HUES48 (cell line): ENCODE results near the gene C1QA.

Experiments used
- H3K27ac ChIP-seq: one replicate; pipeline ENCODE4 v1.7.0; 2013; ENCODE audit warnings: low read depth, low read length, inconsistent platforms
- H3K27me3 ChIP-seq: 2 replicates; pipeline ENCODE4 v1.6.1; 2013; ENCODE audit warnings: mild to moderate bottlenecking, low read length; ENCODE audit not compliant: control insufficient read depth, insufficient read depth
- H3K36me3 ChIP-seq: 2 replicates; pipeline ENCODE4 v1.6.1; 2013; ENCODE audit warnings: low read length; ENCODE audit not compliant: control insufficient read depth, insufficient read depth
- H3K4me1 ChIP-seq: 2 replicates; pipeline ENCODE4 v1.6.1; 2013; ENCODE audit warnings: mild to moderate bottlenecking, low read length; ENCODE audit not compliant: control insufficient read depth, insufficient read depth
- H3K4me3 ChIP-seq: 2 replicates; pipeline ENCODE4 v1.5.1; 2013; ENCODE audit warnings: mild to moderate bottlenecking, low read depth, low read length
- H3K9ac ChIP-seq: 2 replicates; pipeline ENCODE4 v1.6.1; 2013; ENCODE audit warnings: mild to moderate bottlenecking, low read depth, low read length, moderate library complexity
- H3K9me3 ChIP-seq: 2 replicates; pipeline ENCODE4 v1.6.1; 2013; ENCODE audit warnings: low read length; ENCODE audit not compliant: control insufficient read depth, insufficient read depth

Gene C1QA

GRCh38 chr1:22626237-22627157, 9.9 kb upstream of the C1QA start:
- Histone ChIP-seq H3K9me3 (no peaks in the 10 kb centered on the region), H3K9ac (no peak overlapping the region), H3K4me1 (peaks cover 33% of the 10 kb centered on the region), H3K4me3 (no peak overlapping the region), H3K27me3 (no peaks in the 10 kb centered on the region), H3K36me3 (no peaks in the 10 kb centered on the region), H3K27ac (no peak overlapping the region)

- Histone ChIP-seq H3K4me1 (peaks cover 36% of the 10 kb centered on the region), H3K9me3 (no peaks in the 10 kb centered on the region), H3K27ac (no peak overlapping the region), H3K36me3 (no peaks in the 10 kb centered on the region), H3K9ac (no peak overlapping the region), H3K27me3 (no peaks in the 10 kb centered on the region), H3K4me3 (no peak overlapping the region)
Observed at GRCh38 chr1:22627331-22627730, 9.1 kb upstream of the C1QA start.

- no peak overlapping the region for H3K4me3 ChIP-seq
- H3K27me3 ChIP-seq = no peaks in the 10 kb centered on the region
- H3K9me3 ChIP-seq = no peaks in the 10 kb centered on the region
- H3K36me3 ChIP-seq = no peaks in the 10 kb centered on the region
- no peak overlapping the region for H3K9ac ChIP-seq
- peaks cover 36% of the 10 kb centered on the region for H3K4me1 ChIP-seq
- peak overlapping the region; percentile 57 for H3K27ac ChIP-seq
Observed at GRCh38 chr1:22628698-22629444, 7.6 kb upstream of the C1QA start.

- Histone ChIP-seq H3K27ac (peak overlapping the region; percentile 38), H3K4me3 (no peak overlapping the region; the same call in 1 of the 2 replicates), H3K4me1 (peaks cover 36% of the 10 kb centered on the region), H3K36me3 (no peaks in the 10 kb centered on the region), H3K9me3 (0 out of 2 replicates have a peak, but pooled peaks cover 6% of the 10 kb centered on the region), H3K27me3 (no peaks in the 10 kb centered on the region), H3K9ac (no peak overlapping the region)
Observed at GRCh38 chr1:22629886-22630285, 6.5 kb upstream of the C1QA start.

- Histone ChIP-seq H3K36me3 (no peaks in the 10 kb centered on the region), H3K27ac (no peak overlapping the region), H3K4me3 (no peak overlapping the region), H3K9ac (no peak overlapping the region), H3K9me3 (0 out of 2 replicates have a peak, but pooled peaks cover 6% of the 10 kb centered on the region), H3K27me3 (no peaks in the 10 kb centered on the region), H3K4me1 (peaks cover 25% of the 10 kb centered on the region)
Observed at GRCh38 chr1:22633697-22634463, 2.5 kb upstream of the C1QA start.

GRCh38 chr1:22635436-22635835, 992 bp upstream of the C1QA start:
- no peaks in the 10 kb centered on the region for H3K27me3 ChIP-seq
- H3K4me1 ChIP-seq = peaks cover 14% of the 10 kb centered on the region

GRCh38 chr1:22636927-22637326, 499 bp downstream of the C1QA start:
- no peak overlapping the region for H3K4me3 ChIP-seq
- H3K9me3 ChIP-seq = 0 out of 2 replicates have a peak, but pooled peaks cover 6% of the 10 kb centered on the region
- H3K27me3 ChIP-seq = no peaks in the 10 kb centered on the region
- no peak overlapping the region for H3K27ac ChIP-seq
- H3K36me3 ChIP-seq = no peaks in the 10 kb centered on the region
- 0 out of 2 replicates have a peak, but pooled peaks cover 3% of the 10 kb centered on the region for H3K4me1 ChIP-seq
- H3K9ac ChIP-seq = no peak overlapping the region

More at GRCh38 chr1:22635436-22635835, 992 bp upstream of the C1QA start:
- Histone ChIP-seq H3K4me3 (no peak overlapping the region), H3K36me3 (no peaks in the 10 kb centered on the region), H3K27ac (no peak overlapping the region), H3K9ac (no peak overlapping the region), H3K9me3 (0 out of 2 replicates have a peak, but pooled peaks cover 6% of the 10 kb centered on the region)

- H3K4me3 ChIP-seq = no peak overlapping the region
- H3K36me3 ChIP-seq = no peaks in the 10 kb centered on the region
- 0 out of 2 replicates have a peak, but pooled peaks cover 6% of the 10 kb centered on the region for H3K9me3 ChIP-seq
- H3K4me1 ChIP-seq = 0 out of 2 replicates have a peak, but pooled peaks cover 3% of the 10 kb centered on the region
- H3K27me3 ChIP-seq = no peaks in the 10 kb centered on the region
- H3K9ac ChIP-seq = no peak overlapping the region
- no peak overlapping the region for H3K27ac ChIP-seq
Observed at GRCh38 chr1:22637907-22638445, 1.5 kb downstream of the C1QA start.

- no peak overlapping the region for H3K9ac ChIP-seq
- H3K36me3 ChIP-seq = no peaks in the 10 kb centered on the region
- no peak overlapping the region for H3K4me3 ChIP-seq
- no peaks in the 10 kb centered on the region for H3K27me3 ChIP-seq
- 0 out of 2 replicates have a peak, but pooled peaks cover 3% of the 10 kb centered on the region for H3K4me1 ChIP-seq
- H3K9me3 ChIP-seq = 0 out of 2 replicates have a peak, but pooled peaks cover 6% of the 10 kb centered on the region
- H3K27ac ChIP-seq = no peak overlapping the region
Observed at GRCh38 chr1:22638476-22639234, 2.2 kb downstream of the C1QA start.

GRCh38 chr1:22639286-22639685, 2.9 kb downstream of the C1QA start:
- 0 out of 2 replicates have a peak, but pooled peaks cover 3% of the 10 kb centered on the region for H3K4me1 ChIP-seq
- no peak overlapping the region for H3K27ac ChIP-seq
- H3K9me3 ChIP-seq = 0 out of 2 replicates have a peak, but pooled peaks cover 6% of the 10 kb centered on the region
- no peak overlapping the region for H3K4me3 ChIP-seq
- no peaks in the 10 kb centered on the region for H3K36me3 ChIP-seq
- H3K27me3 ChIP-seq = no peaks in the 10 kb centered on the region
- no peak overlapping the region for H3K9ac ChIP-seq
